Measurements from ENCODE around the gene POLR3K.

- TF ChIP-seq CTCF (conservative IDR thresholded peaks at IDR 0.05 in 1 of 2, IDR thresholded peaks at IDR 0.05 in 1 of 2; ENCODE audit: low read depth in 1 of 2, low read length in 2 of 2) (no peak), EZH2 (IDR thresholded peaks at IDR 0.05; ENCODE audit: low read length, missing control alignments) (no peak)
Measured at GRCh38 chr16:74051-74746, 20.8 kb upstream of the POLR3K start.

Measured in fibroblast of lung (primary cell).